ENCODE data around the gene COL9A2.

Gene COL9A2

GRCh38 chr1:40306296-40306695 lies 10.8 kb downstream of the COL9A2 start:
- Histone ChIP-seq H3K36me3 (ENCODE audit: insufficient read depth) (no peaks in the 10 kb centered on the region), H3K4me1 (ENCODE audit: low read depth, poor library complexity, severe bottlenecking) (no peaks in the 10 kb centered on the region), H2AFZ (ENCODE audit: low read depth) (no peak overlapping the region), H3K4me3 (IDR thresholded peaks at IDR 0.05; ENCODE audit: insufficient read depth, low read depth, low read length) (no peak overlapping the region), H3K27ac (no peak overlapping the region), H3K79me2 (ENCODE audit: insufficient read depth, low read depth) (no peaks in the 10 kb centered on the region), H3K9ac (no peak overlapping the region), H3K4me2 (no peak overlapping the region), H3K27me3 (ENCODE audit: insufficient read depth, low read depth) (no peaks in the 10 kb centered on the region), H4K20me1 (ENCODE audit: insufficient read depth) (no peaks in the 10 kb centered on the region)
- TF ChIP-seq CTCF (conservative IDR thresholded peaks at IDR 0.05; ENCODE audit: low read depth, low read length): no peak

- H3K4me2 ChIP-seq: no peak overlapping the region
- no peaks in the 10 kb centered on the region for H4K20me1 ChIP-seq (ENCODE audit: insufficient read depth)
- no peak overlapping the region for H3K9ac ChIP-seq
- H3K4me1 ChIP-seq (ENCODE audit: low read depth, poor library complexity, severe bottlenecking): no peaks in the 10 kb centered on the region
- H2AFZ ChIP-seq (ENCODE audit: low read depth): no peak overlapping the region
- no peaks in the 10 kb centered on the region for H3K36me3 ChIP-seq (ENCODE audit: insufficient read depth)
- H3K4me3 ChIP-seq (IDR thresholded peaks at IDR 0.05; ENCODE audit: insufficient read depth, low read depth, low read length): no peak overlapping the region
- H3K27ac ChIP-seq: no peak overlapping the region
- no peaks in the 10 kb centered on the region for H3K27me3 ChIP-seq (ENCODE audit: insufficient read depth, low read depth)
- H3K79me2 ChIP-seq (ENCODE audit: insufficient read depth, low read depth): no peaks in the 10 kb centered on the region
- TF ChIP-seq CTCF (conservative IDR thresholded peaks at IDR 0.05; ENCODE audit: low read depth, low read length): no peak
These were observed 11.2 kb downstream of the COL9A2 start for GRCh38 chr1:40305871-40306270.

GRCh38 chr1:40305451-40305850 lies 11.6 kb downstream of the COL9A2 start:
- Histone ChIP-seq H3K9ac (no peak overlapping the region), H2AFZ (ENCODE audit: low read depth) (no peak overlapping the region), H3K4me1 (ENCODE audit: low read depth, poor library complexity, severe bottlenecking) (no peaks in the 10 kb centered on the region), H3K27me3 (ENCODE audit: insufficient read depth, low read depth) (no peaks in the 10 kb centered on the region), H3K36me3 (ENCODE audit: insufficient read depth) (no peaks in the 10 kb centered on the region), H4K20me1 (ENCODE audit: insufficient read depth) (no peaks in the 10 kb centered on the region), H3K27ac (no peak overlapping the region), H3K79me2 (ENCODE audit: insufficient read depth, low read depth) (no peaks in the 10 kb centered on the region), H3K4me2 (no peak overlapping the region), H3K4me3 (IDR thresholded peaks at IDR 0.05; ENCODE audit: insufficient read depth, low read depth, low read length) (no peak overlapping the region)
- TF ChIP-seq CTCF (conservative IDR thresholded peaks at IDR 0.05; ENCODE audit: low read depth, low read length): no peak

GRCh38 chr1:40303790-40304189 lies 13.3 kb downstream of the COL9A2 start:
- no peak overlapping the region for H2AFZ ChIP-seq (ENCODE audit: low read depth)
- no peak overlapping the region for H3K9ac ChIP-seq
- H3K79me2 ChIP-seq (ENCODE audit: insufficient read depth, low read depth): no peaks in the 10 kb centered on the region
- H3K27me3 ChIP-seq (ENCODE audit: insufficient read depth, low read depth): no peaks in the 10 kb centered on the region
- H4K20me1 ChIP-seq (ENCODE audit: insufficient read depth): no peaks in the 10 kb centered on the region
- TF ChIP-seq CTCF (conservative IDR thresholded peaks at IDR 0.05; ENCODE audit: low read depth, low read length): no peak
- no peak overlapping the region for H3K4me2 ChIP-seq
- no peaks in the 10 kb centered on the region for H3K36me3 ChIP-seq (ENCODE audit: insufficient read depth)
- H3K27ac ChIP-seq: no peak overlapping the region
- no peak overlapping the region for H3K4me3 ChIP-seq (IDR thresholded peaks at IDR 0.05; ENCODE audit: insufficient read depth, low read depth, low read length)
- no peaks in the 10 kb centered on the region for H3K4me1 ChIP-seq (ENCODE audit: low read depth, poor library complexity, severe bottlenecking)
